PC-3 (cell line): ENCODE data around the gene CDHR1. TPM values are rescaled to one million over a fixed set of nuclear protein-coding genes. Genes with fewer than 3 reads are reported as not detected.

Experiments
- ATAC-seq: fragments of 200-7000 bp; cut with Tn5 transposase; 2 replicates; pipeline ENCODE4 v1.9.1; 2020; ENCODE audit warnings: mild to moderate bottlenecking, moderate library complexity
- BruUV-seq: library from RNA; stranded (reverse); fragments of 400-500 nt; replicated peaks from 2 replicates; lab custom pipeline; 2021; lab: Mats Ljungman, UMichigan
- CTCF ChIA-PET: fragments of 300-600 bp; sonication (Branson Sonifier 250); formaldehyde crosslinking; loops from one replicate; lab custom pipeline; 2022; ENCODE audit warnings: antibody characterized with exemption; lab: Charles Lee
- POLR2A ChIA-PET: fragments of 300-600 bp; sonication (Branson Sonifier 250); formaldehyde crosslinking; loops from one replicate; lab custom pipeline; 2022; ENCODE audit warnings: antibody characterized with exemption; ENCODE audit not compliant: unreplicated experiment; lab: Charles Lee
- DNase-seq: peaks from one replicate; pipeline ENCODE4 v3.0.0-alpha.2; 2015
- H2AFZ ChIP-seq: fragments of 300-600 bp; sonication (generic); 2 replicates; pipeline ENCODE4 v1.6.0; 2016; ENCODE audit warnings: antibody characterized with exemption, low read length
- H3F3A ChIP-seq: fragments of 300-600 bp; sonication (generic); one replicate; pipeline ENCODE4 v1.6.0; 2017; ENCODE audit warnings: antibody characterized with exemption, low read length, control low read depth, mild to moderate bottlenecking; ENCODE audit not compliant: unreplicated experiment
- H3K27ac ChIP-seq: fragments of 300-600 bp; sonication (generic); 2 replicates; pipeline ENCODE4 v1.5.1; 2016; ENCODE audit warnings: mild to moderate bottlenecking, low read length
- H3K27me3 ChIP-seq: fragments of 300-600 bp; sonication (generic); 2 replicates; pipeline ENCODE4 v1.6.1; 2016; ENCODE audit warnings: low read length, mixed read lengths
- H3K36me3 ChIP-seq: fragments of 300-600 bp; sonication (generic); 2 replicates; pipeline ENCODE4 v1.6.1; 2016; ENCODE audit warnings: low read depth, mixed run types, low read length, mixed read lengths
- H3K4me1 ChIP-seq: fragments of 300-600 bp; sonication (generic); 2 replicates; pipeline ENCODE4 v1.5.1; 2016; ENCODE audit warnings: low read length; ENCODE audit not compliant: insufficient read depth
- H3K4me2 ChIP-seq: fragments of 300-600 bp; sonication (generic); 2 replicates; pipeline ENCODE4 v1.6.0; 2016; ENCODE audit warnings: low read length
- H3K4me3 ChIP-seq: fragments of 300-600 bp; sonication (generic); 2 replicates; pipeline ENCODE4 v1.5.1; 2016; ENCODE audit warnings: mild to moderate bottlenecking, low read length, mixed read lengths
- H3K79me2 ChIP-seq: fragments of 300-600 bp; sonication (generic); 2 replicates; pipeline ENCODE4 v1.6.1; 2017; ENCODE audit warnings: low read length, mixed read lengths
- H3K9ac ChIP-seq: fragments of 300-600 bp; sonication (generic); 2 replicates; pipeline ENCODE4 v1.6.0; 2016; ENCODE audit warnings: mild to moderate bottlenecking, low read length
- H3K9me2 ChIP-seq: fragments of 300-600 bp; sonication (generic); replicated peaks from 2 replicates; pipeline ENCODE4 v1.6.1; 2016; ENCODE audit warnings: mixed run types, low read length, mixed read lengths
- H3K9me3 ChIP-seq: fragments of 300-600 bp; sonication (generic); 2 replicates; pipeline ENCODE4 v1.6.1; 2016; ENCODE audit warnings: low read length, mixed read lengths
- H4K20me1 ChIP-seq: fragments of 300-600 bp; sonication (generic); 2 replicates; pipeline ENCODE4 v1.6.1; 2016; ENCODE audit warnings: low read length, mixed read lengths
- CTCF ChIP-seq: fragments of 300-600 bp; sonication (generic); conservative IDR thresholded peaks from 2 replicates; pipeline ENCODE4 v1.5.1; 2017; ENCODE audit warnings: antibody characterized with exemption, low read depth, mild to moderate bottlenecking, low read length
- EZH2 ChIP-seq: fragments of 300-600 bp; sonication (generic); IDR thresholded peaks from one replicate; pipeline ENCODE4 v1.6.1; 2017; ENCODE audit warnings: antibody characterized with exemption, mild to moderate bottlenecking, low read length; ENCODE audit not compliant: unreplicated experiment
- EZH2phosphoT487 ChIP-seq: fragments of 300-600 bp; sonication (generic); IDR thresholded peaks from 2 replicates; pipeline ENCODE4 v1.6.1; 2018; ENCODE audit warnings: mild to moderate bottlenecking, antibody characterized with exemption, low read length, borderline replicate concordance
- intact Hi-C: fragments of 100-400 bp; cut with micrococcal nuclease; formaldehyde crosslinking; loops from 2 replicates; pipeline ENCODE4 v1.9.0; 2023
- total RNA-seq: library from RNA; depleted of rRNA; stranded (reverse); fragments of >200 nt; gene quantifications from 2 replicates; pipeline ENCODE4 v1.2.3, GENCODE V29; 2014

The CDHR1 gene
- total RNA-seq, 1 experiment from 2014 or later: not detected

- Histone ChIP-seq H3F3A (no peaks in the 10 kb centered on the region), H3K27me3 (peaks cover 9% of the 10 kb centered on the region), H3K9me2 (no peaks in the 10 kb centered on the region), H4K20me1 (no peaks in the 10 kb centered on the region), H3K79me2 (no peaks in the 10 kb centered on the region), H3K36me3 (no peaks in the 10 kb centered on the region), H3K4me1 (no peaks in the 10 kb centered on the region), H3K4me3 (no peak overlapping the region), H3K4me2 (no peak overlapping the region), H2AFZ (no peak overlapping the region), H3K27ac (no peak overlapping the region), H3K9me3 (no peaks in the 10 kb centered on the region), H3K9ac (no peak overlapping the region)
- ATAC-seq: no peak
- TF ChIP-seq EZH2phosphoT487 (no peak), EZH2 (no peak), CTCF (no peak)
- no TSS peak for BruUV-seq
- DNase-seq: no peak
- intact Hi-C loops: no loop called here
- ChIA-PET POLR2A (no interaction called here), CTCF (no interaction called here)
These were observed 30.2 kb downstream of the CDHR1 start for GRCh38 chr10:84224411-84225028.

- Histone ChIP-seq H3K4me2 (no peak within 1 kb of the TSS), H3K27ac (no peak within 1 kb of the TSS), H4K20me1 (no peaks in the 10 kb centered on the region), H2AFZ (no peak within 1 kb of the TSS), H3K27me3 (peaks cover 11% of the 10 kb centered on the region), H3K9ac (no peak within 1 kb of the TSS), H3K9me3 (no peaks in the 10 kb centered on the region), H3K9me2 (no peaks in the 10 kb centered on the region), H3K4me1 (no peaks in the 10 kb centered on the region), H3K4me3 (no peak within 1 kb of the TSS), H3F3A (no peaks in the 10 kb centered on the region), H3K36me3 (no peaks in the 10 kb centered on the region), H3K79me2 (no peaks in the 10 kb centered on the region)
- ChIA-PET CTCF (no interaction called here), POLR2A (no interaction called here)
- no peak for TF ChIP-seq EZH2
- no peak for TF ChIP-seq CTCF
- no peak for TF ChIP-seq EZH2phosphoT487
- no peak for ATAC-seq
- BruUV-seq: no TSS peak
- intact Hi-C loops: no loop called here
- DNase-seq: no peak
These were observed 31.3 kb downstream of the CDHR1 start, which contains the start of gene LRIT2 for GRCh38 chr10:84225427-84226173. Gene LRIT2, minus strand, starts transcription at chr10:84225544. Its CDS starts 24 bp downstream, at chr10:84225520.

- TF ChIP-seq CTCF (no peak), EZH2 (no peak), EZH2phosphoT487 (no peak)
- no peak overlapping the region for H2AFZ ChIP-seq
- no peaks in the 10 kb centered on the region for H3K36me3 ChIP-seq
- H3K4me1 ChIP-seq: no peaks in the 10 kb centered on the region
- ChIA-PET POLR2A (no interaction called here), CTCF (no interaction called here)
- DNase-seq: no peak
- no peaks in the 10 kb centered on the region for H3K79me2 ChIP-seq
- no peak overlapping the region for H3K4me2 ChIP-seq
- BruUV-seq: no TSS peak
- H3K9me2 ChIP-seq: no peaks in the 10 kb centered on the region
- intact Hi-C loops: no loop called here
- H3K27ac ChIP-seq: no peak overlapping the region
- H3F3A ChIP-seq: no peaks in the 10 kb centered on the region
- H3K9ac ChIP-seq: no peak overlapping the region
- H3K27me3 ChIP-seq: peaks cover 19% of the 10 kb centered on the region
- no peak overlapping the region for H3K4me3 ChIP-seq
- no peak for ATAC-seq
- no peaks in the 10 kb centered on the region for H4K20me1 ChIP-seq
- H3K9me3 ChIP-seq: no peaks in the 10 kb centered on the region
These were observed 32.3 kb downstream of the CDHR1 start for GRCh38 chr10:84226616-84227015.
